Measurements from ENCODE around the gene ADGRF1.
"Not testable (repeated sequence)": the region's sequence is repeated elsewhere in the genome, so short reads cannot be mapped to it uniquely, and the experiment has no call there.

ADGRF1 gene

DNA sequence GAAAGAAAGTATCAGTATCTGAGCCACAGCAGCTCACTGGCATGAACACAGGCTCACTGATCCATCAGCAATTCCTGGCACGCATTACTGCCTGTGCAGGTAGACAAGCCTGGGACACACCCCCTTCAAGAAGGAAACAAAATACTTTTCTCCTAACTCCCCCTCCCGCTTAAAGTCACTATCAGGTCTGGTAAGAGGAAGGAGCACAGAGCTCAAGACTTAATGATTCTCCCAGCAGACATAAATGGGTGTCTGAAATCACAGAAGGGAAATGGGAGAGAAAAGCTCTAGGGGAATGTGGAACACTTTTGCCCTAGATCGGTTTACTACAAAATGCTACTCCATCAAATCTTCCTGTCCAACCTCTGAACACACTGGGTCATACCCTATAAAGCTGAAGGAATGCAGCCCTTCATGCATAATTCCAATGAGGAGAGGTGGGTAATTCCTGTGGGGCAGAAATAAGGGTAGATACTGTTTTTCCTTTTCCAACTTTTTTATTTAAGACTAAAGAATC is at the start of gene ADGRF1:
Gene ADGRF1, minus strand, starts transcription at position 58 of the 517 bp plus-strand sequence. CDS start 13,271 bp downstream, outside the sequence.
- DNase-seq, result no peak

DNA sequence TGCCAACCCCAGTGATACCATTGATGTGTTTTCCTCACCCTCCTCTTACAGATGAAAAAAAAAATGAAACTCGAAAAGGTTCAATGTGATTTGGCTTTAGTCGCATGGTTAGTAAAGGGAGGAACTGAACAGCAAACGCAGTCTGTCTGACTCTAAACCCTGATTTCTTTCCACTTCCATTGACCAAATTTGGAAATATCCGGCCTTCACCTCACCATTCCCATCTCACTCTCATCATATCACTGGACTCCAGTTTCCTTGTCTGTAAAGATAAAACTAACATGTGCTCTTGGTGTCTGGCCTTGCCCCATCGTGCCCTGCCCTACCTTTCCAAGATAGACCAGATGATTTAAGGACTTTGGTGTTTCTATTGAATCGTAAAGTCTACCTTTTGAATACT is 48.7 kb upstream of the ADGRF1 start:
- no peak for DNase-seq

DNA sequence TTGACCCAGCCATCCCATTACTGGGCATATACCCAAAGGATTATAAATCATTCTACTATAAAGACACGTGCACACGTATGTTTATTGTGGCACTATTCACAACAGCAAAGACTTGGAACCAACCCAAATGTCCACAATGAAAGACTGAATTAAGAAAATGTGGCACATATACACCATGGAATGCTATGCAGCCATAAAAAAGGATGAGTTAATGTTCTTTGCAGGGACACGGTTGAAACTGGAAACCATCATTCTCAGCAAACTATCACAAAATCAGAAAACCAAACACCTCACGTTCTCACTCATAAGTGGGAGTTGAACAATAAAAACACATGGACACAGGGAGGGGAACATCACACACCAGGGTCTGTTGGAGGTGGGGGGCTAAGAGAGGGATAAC is 47.3 kb upstream of the ADGRF1 start:
- not testable (repeated sequence) for DNase-seq

DNA sequence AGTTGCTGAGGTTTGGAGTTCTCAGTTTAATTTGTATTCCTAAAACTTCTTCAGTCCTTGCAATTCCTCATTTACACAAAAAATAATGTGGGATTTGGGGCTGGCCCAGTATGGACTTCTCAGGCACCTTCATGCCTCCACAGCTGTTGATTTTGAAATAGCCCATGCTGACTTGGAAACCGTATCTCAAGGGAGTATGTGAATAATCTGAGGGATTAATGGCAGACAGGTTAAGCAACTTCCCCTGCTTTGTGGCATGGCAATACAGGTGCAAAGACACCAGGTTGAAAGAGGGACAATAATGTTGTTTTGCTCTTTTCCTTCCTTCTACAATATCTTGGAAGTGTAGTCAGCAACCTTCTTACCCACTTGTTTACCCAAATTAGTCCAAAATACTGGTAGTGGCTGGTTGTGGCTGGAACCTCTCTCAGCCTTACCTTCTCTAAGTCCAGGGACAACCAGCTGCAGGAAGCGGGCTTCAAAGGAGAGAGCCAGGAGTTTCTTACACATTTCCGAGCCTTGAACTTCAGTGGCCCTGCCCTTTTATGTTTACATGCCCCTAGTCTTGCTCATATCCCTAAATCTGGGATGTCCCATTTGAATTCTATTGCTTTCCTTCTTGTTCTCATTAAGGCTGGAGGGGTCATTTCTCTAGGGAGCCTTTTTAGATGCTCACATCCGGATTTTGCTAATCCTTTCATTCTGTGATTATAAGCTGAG is 44.1 kb upstream of the ADGRF1 start:
- DNase-seq, result no peak

DNA sequence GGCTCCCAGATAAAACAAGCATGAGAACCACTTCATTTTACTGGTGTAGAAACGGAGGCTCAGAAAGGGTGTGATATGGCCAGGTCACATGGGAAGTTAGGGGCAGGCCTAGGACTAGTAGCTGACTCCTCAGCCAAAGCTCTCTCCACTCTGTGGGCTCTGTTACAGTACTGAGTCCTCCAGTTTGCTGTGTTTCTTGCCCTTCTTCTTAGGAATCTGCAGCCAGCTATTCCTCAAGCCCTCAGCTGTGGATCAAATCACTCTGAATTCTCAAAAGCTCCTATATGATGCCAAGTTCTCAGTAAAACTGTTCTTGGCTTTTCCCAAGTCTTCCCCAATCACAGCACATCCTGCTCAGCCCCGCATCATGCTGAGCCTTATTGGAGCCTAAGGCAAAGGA is 42.5 kb upstream of the ADGRF1 start:
- DNase-seq, result no peak

DNA sequence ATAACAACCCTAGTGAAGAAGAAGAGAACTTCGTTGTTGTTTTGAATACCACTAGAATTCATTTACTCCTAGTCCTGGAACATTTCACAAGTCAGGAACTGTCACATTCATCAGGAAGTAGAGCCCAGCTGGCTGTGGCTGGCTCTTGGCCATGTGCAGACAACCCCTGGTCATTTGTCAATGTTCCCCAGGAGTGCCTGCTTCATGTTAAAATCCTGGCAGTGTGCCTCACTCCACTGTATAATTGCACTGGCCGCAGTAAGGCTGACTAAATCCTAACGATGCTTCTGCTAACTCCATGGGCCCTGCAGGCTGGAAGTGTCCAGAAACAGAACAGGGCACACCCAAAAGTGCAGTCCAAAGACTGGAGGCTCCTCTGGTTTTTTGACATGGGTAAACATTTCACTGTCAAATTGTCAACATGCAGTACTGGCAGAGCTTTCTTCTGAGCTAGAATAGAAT is 41.5 kb upstream of the ADGRF1 start:
- no peak for DNase-seq

DNA sequence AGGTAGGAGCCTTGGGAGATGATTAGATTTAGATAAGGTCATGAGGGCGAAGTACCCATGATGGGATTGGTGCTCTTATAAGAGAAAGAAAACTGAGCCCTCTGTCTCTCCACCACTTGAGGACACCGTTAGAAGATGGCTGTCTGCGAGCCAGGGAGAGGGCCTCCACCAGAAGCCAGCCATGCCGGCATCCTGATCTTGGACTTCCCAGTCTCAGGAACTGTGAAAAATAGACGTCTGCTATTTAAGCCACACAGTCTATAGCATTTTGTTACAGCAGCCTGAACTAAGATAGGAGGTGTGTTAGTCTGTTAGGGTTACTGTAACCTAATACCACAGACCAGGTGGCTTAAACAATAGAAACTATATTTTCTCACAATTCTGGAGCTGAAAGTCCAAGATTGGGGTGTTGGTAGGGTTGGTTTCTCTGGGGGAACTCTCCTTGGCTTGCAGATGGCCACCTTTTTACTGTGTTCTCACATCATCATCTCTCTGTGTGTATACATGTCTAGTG is 38.0 kb upstream of the ADGRF1 start:
- DNase-seq, result no peak

DNA sequence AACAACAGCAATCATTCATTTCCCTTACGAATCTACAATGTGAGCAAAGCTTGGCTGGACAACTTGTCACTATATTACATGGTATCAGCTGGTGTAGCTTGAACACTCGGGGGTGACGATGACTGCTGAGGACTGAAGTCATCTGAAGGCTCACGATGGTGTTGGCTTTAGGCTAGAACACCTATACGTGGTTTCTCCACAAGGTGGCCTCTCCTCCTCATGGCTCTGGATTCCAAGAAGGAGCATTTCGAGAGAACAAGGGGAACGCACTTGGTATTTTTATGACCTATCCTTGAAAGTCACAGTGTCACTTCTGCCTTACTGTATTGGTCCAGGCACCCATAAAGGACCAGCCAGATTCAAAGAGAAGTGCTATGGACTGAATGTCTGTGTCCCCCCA is 37.5 kb upstream of the ADGRF1 start:
- no peak for DNase-seq

DNA sequence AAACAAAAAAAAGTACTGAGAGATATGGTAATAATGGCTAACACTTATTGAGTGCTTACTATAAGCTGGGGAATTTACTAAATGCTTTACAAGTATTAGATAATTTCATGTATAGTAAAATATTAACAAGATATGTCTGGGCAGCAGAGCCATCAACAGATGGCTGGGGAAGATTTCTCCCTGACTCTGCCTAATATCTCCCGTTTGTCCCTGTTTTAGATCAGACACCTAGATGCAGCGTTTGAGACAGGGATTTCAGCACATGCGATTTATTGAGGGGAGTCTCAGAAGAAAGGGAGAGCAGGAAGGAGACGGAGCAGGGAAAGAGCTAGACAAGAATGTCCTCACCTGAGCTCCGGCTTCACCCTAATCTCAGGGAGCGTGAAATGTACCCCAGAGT is 36.9 kb upstream of the ADGRF1 start:
- DNase-seq, result no peak

DNA sequence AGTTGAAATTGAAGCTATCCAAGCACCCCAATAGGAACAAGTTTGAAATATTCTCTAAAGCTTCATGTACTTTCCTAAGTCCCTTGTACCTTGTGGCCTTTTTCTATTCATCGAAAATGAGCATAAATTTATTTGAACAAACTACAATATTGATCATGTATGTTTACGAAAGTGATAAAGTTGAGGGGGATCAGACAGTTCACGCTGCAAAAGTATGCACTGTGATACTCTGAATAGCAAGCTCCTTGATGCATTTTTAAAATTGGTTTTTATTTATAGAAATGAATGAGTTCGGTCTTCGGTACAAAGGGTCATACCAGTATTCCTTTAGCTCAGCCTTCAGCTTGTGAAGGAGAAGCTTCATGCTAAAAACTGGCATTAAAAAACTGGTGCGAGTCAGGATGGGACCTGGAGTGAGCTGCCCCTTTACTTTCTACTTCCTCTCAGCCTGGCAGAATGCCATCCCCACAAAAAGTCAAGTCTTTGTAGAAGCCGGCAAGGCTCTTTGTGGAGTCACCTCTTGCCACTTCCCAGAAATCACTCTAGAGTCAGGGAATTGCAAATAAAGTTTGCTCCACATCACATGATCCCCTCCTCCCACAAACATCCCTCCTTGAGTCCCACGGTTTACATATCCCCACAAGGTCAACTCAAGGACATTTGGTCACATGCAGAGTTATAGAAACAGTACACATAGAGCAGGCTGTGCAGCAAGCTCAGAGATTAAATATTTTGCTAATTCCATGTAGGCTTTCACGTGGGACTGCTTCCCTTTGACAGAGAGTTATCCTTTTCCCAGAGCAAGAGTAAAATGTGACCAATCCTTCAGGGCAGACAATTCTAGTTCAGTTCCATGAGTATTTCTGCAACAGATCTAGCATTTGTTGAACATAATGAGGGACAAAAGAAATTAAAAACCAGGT is 34.6 kb upstream of the ADGRF1 start:
- DNase-seq, result no peak

DNA sequence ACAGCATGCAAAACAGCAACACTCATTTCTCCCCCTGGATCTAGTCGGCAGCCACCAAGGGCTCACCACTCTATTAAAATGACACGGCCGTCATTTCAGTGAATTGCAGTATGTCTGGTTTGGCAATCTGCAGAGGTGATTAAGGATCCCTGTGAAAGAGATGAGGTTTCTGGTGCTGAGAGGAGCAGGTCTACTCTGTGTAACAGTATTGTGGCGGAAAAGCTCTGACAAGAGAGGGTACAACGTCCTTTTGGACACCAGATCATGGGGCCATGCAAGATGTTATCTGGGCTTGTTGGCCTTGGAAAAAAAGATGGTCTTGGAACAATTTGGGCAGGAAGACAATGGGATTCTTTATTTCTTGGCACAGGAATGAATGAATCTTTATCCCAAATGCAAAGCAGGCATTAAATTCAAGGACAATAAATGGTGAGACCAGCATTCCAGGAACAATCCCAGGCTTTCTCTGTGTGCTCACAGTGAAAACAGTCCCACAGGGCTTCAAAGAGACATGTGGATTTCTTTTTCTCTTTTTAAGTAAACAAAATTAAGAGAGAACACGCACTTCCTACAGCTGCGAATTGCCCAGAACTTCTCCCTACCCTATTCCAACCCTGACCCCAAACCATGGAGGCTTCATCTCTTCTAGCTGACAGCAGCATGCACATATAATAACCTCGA is 33.7 kb upstream of the ADGRF1 start:
- no peak for DNase-seq

DNA sequence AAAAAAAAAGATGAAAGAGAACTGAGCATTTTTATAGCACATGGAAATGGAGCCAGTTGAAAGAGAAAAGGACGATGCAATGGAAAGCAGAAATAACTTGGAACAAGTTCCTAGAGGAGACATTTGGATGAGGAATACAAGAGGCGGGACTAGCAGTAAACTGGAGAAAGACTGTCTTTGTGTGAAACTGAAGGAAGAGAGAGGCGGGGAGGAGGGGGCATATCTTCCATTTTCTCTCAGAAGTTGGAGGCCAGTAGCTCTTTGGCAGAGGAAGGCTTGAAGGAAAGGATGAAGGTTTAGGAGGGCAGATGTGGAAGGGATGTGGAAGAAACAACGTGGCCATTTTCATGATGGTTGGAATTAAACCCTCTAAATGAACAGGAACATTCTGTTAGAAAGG is 33.0 kb upstream of the ADGRF1 start:
- no peak for DNase-seq

DNA sequence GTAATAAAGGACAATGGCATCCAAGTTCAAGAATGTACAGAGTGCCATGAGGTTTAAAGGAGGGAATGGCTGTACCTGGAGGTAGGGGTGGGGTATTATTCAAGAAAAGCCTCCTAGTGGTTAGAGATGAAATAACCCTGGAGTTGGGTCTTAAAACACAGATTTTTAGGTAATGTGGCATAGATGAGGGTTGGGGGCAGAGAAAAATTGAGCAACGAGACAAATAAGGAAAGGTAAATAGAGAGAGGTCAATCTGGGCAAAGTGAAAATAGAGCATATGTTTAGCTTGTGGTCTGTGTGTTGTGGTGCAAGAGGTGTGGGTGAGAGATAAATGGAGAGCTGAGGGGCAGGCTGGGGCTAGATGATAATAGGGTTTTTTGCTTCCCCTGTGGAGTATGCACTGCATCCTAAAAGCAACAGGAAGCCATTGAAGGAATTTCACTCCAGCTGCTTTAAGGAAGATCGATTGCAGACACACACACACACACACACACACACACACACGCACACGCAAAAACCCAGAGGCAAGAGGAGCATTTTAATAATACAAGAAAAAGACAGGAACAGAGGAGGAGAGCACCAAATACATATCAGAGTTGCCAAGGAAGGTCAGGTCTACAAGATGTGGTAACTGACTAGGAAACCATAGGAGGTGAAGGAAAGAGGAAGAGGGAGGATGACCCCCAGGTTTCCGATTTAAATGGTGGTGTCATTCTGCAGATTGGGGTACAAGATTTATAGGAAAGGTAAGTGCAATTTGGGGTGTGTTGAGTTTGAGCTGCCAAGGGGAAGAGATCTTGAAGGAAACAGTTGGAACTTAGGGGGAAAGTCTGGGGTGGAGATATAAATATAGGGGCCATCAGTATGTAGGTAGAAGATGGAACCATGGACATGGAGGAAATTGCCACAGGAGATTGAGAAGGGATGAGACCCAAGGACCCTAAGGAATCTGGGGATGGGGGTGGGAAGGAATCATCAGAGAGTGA is 31.3 kb upstream of the ADGRF1 start:
- no peak for DNase-seq

DNA sequence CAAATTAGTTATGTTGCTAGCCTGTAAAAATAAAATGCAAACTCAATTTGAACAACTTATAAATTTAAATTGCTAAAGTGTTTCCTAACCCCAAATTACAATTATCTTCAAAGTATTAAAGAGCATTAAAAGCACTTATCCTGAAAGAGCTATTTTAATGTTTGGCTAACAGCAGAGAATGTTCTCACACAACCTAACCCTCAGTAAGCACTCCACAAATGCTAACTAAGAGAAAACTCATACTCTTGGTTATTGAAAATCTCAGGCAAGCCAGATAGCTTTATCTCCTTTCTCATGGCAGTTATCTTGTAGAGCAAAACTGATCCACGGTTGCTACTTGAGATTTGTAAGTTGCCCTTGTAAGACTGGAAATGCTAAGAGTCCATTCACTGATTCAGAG is 30.5 kb upstream of the ADGRF1 start:
- DNase-seq, result no peak

DNA sequence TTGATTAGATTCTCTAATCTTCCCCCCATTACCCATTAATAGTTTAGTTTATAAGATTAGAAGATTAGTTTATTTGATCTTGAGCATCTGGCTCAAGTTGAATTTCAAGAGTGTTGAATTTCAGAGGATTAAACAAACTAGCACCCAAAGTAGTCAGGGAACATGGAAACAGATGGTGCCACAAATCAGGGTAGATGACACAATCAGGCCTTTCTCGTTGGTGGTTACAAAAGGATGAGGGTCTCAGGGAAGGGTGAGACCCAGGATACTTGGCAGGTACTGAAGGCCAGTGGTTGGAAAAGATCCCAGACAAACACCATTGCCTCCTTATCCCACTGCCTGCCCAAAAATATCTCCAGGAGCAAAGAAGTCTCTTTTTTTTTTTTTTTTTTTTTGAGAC is 29.5 kb upstream of the ADGRF1 start:
- no peak for DNase-seq

DNA sequence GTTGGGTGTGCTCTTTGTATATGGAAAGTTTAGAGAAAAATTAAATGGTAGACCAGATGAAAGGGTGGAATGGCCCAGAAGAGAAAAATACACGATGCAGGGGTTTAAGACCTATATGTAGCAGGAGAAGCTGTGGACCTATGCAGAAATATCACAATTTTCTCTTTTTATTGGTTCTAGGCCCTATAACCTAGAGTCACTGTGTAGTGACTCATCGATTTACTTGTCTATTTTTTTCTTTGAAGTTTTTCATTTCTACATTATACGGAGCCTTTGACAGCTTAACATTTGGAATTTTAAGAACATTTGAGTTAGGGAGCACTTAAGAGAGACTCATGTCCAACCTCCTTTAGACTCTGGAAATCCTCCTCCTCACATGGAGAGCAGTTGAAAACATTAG is 28.3 kb upstream of the ADGRF1 start:
- no peak for DNase-seq

DNA sequence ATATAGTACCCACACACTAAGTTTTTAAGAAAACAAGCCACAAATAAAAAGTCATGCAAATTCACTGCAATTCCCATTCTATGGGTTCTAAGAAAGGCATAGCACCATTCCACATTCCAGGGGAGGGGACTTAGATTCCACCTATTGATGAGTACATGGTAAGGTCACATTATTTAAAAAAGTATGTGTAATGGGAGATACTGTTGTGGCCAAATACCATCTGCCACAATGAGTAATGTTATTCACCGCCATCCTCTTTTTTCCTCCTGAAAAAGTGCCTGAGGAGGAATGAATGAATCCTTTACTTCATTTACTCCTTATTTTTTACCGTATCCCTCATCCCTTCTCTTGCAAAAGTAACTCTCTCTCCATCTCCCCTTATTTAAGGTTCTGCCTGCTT is 27.0 kb upstream of the ADGRF1 start:
- DNase-seq, result no peak

DNA sequence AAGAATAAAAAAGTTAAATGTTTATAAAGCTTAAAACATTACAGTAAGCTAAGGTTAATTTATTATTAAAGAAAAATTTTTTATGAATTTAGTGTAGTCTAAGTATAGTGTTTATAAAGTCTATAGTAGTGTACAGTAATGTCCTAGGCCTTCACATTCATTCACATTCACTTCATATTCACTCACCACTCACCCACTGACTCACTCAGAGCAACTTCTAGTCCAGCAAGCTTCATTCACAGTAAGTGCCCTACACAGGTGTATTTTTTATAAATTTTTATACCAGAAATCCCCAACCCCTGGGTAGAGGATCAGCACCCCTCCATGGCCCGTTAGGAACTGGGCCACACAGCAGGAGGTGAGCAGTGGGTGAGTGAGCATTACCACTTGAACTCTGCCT is 24.3 kb upstream of the ADGRF1 start:
- no peak for DNase-seq

DNA sequence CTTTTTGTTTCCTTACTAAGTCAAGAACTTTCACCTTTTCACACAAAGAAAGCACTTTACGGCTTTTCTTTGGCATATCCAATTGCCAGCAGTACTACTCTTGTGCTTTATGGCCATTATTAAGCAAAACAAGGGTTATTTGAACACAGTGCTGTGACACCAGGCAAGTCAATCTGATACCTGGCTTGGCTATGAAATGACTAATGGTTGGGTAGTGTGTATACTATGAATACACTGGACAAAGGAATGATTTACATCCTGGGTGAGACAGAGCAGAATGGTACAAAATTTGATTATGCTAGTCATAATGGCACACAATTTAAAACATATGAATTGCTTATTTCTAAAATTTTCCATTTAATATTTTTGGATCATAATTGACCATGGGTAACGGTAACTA is 22.1 kb upstream of the ADGRF1 start:
- no peak for DNase-seq

DNA sequence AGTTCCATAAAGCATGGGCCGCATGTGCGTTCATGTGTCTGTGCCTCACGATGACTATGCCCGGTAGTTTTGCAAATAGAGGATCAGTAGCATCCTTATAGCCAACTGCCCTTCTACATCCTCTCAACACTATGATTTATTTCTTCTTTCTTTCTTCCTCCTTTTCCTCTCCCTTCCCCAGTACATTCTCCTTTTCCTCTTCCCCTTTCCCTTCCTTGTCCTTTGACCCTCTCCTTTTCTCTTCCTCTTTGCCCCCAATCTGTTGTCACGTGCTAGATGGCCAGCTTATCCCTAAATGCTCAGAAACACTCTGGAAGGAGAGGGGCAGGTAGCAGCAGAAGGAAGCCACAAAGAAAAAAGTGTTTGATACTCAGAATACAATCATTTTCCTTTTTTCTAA is 20.2 kb upstream of the ADGRF1 start:
- no peak for DNase-seq
